Skeletal muscle tissue (tissue), 5 donors: ENCODE results near the gene RPP25. TPM values are rescaled to one million over a fixed set of nuclear protein-coding genes. Genes with fewer than 3 reads are reported as not detected.
A peak's percentile ranks its signal among the peaks of the same experiment; 100 is the strongest.

Experiments
- H3K27ac ChIP-seq: one replicate; pipeline ENCODE4 v1.7.0; 2013; ENCODE audit warnings: mild to moderate bottlenecking, low read depth, low read length, inconsistent platforms
- H3K27me3 ChIP-seq, 3 donors: one replicate each; pipeline ENCODE4 v1.7.0; 2013; ENCODE audit warnings: low read length in 3 of 3; ENCODE audit not compliant: control insufficient read depth in 3 of 3, insufficient read depth in 3 of 3
- H3K36me3 ChIP-seq, 3 donors: one replicate each; pipeline ENCODE4 v1.7.0; 2013; ENCODE audit warnings: low read length in 3 of 3; ENCODE audit not compliant: control insufficient read depth in 3 of 3, insufficient read depth in 3 of 3
- H3K4me1 ChIP-seq, 3 donors: one replicate each; pipeline ENCODE4 v1.7.0; 2013; ENCODE audit warnings: low read length in 3 of 3, mild to moderate bottlenecking in 3 of 3; ENCODE audit not compliant: control insufficient read depth in 3 of 3, insufficient read depth in 3 of 3
- H3K4me3 ChIP-seq, 3 donors: one replicate each; pipeline ENCODE4 v1.7.0; 2013; ENCODE audit warnings: low read length in 3 of 3
- H3K9ac ChIP-seq, 3 donors: one replicate each; pipeline ENCODE4 v1.7.0; 2013; ENCODE audit warnings: low read length in 3 of 3, mild to moderate bottlenecking in 3 of 3, moderate library complexity in 2 of 3, low read depth in 1 of 3
- H3K9me3 ChIP-seq, 3 donors: one replicate each; pipeline ENCODE4 v1.7.0; 2013; ENCODE audit warnings: low read length in 3 of 3; ENCODE audit not compliant: control insufficient read depth in 3 of 3
- small RNA-seq: library from RNA; depleted of rRNA; stranded (forward); fragments of <200 nt; gene quantifications from one replicate; pipeline ENCODE3, GENCODE V24; 2014
- total RNA-seq: library from RNA; depleted of rRNA; stranded (reverse); fragments of >200 nt; gene quantifications from one replicate; pipeline ENCODE4 v1.2.3, GENCODE V29; 2014
- donor health status: Osteomylitis.

Gene RPP25
- total RNA-seq, 1 donor from 2014 or later = 1.0 TPM

DNA sequence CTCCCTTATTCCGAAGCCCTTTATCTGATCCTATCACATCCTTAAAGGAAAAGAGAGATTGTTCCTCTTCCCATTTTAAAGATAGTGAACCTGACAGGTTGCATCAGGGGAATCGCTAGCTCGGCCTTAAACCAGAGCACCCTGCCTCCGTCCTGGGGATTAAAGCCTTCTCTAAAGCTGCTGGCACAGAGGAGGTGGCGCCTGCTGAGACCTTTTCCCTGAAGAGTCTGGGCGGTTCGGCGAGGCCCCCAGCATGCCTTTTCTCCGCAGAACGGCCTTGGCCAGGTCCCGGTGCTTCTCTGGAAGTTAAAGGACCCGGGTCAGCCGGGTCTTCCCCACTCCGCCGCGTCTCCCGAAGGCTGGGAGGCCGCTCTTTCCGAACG is 50.5 kb downstream of the RPP25 start:
- Histone ChIP-seq H3K9me3 (no peaks in the 10 kb centered on the region), H3K36me3 (peaks cover 30 to 33% (median 33%) of the 10 kb centered on the region in 3 donors), H3K27me3 (no peaks in the 10 kb centered on the region), H3K4me1 (peaks cover 25 to 34% (median 28%) of the 10 kb centered on the region in 3 donors), H3K9ac (peak overlapping the region; percentile 91 to 99 (median 97)), H3K27ac (peak overlapping the region; percentile 94), H3K4me3 (peak overlapping the region; percentile 92 to 98 (median 94))

Small RNA genes within 50 kb of the gene (small RNA-seq; reads per million reads assigned to genes)
- not detected for gene RF00019

Other genes starting within 250 kb of the RPP25 start
- gene CYP1A1, start 231.2 kb downstream of the RPP25 start, total RNA-seq = not detected
- gene CYP1A2, start 207.9 kb downstream of the RPP25 start, total RNA-seq = not detected
- 13.6 TPM for gene CSK, start 174.7 kb downstream of the RPP25 start, total RNA-seq
- not detected for gene LMAN1L, start 143.9 kb downstream of the RPP25 start, total RNA-seq
- not detected for gene CPLX3, start 130.1 kb downstream of the RPP25 start, total RNA-seq
- 18.3 TPM for gene ULK3, start 113.6 kb downstream of the RPP25 start, total RNA-seq
- 15.7 TPM for gene SCAMP2, start 83.4 kb downstream of the RPP25 start, total RNA-seq
- 22.4 TPM for gene MPI, start 66.7 kb downstream of the RPP25 start, total RNA-seq
- gene FAM219B, start 49.9 kb downstream of the RPP25 start, total RNA-seq = 33.4 TPM
- gene COX5A, start 18.7 kb downstream of the RPP25 start, total RNA-seq = 96.6 TPM
- gene SCAMP5, start 38.8 kb upstream of the RPP25 start, total RNA-seq = 1.6 TPM
- gene PPCDC, start 66.8 kb upstream of the RPP25 start, total RNA-seq = 4.7 TPM
- 2.6 TPM for gene C15orf39, start 245.1 kb upstream of the RPP25 start, total RNA-seq